ENCODE results near the gene RAB3GAP2.
"Not testable (repeated sequence)": the region's sequence is repeated elsewhere in the genome, so short reads cannot be mapped to it uniquely, and the experiment has no call there.

Gene RAB3GAP2

GRCh38 chr1:220290140-220290761 lies 18.0 kb upstream of the RAB3GAP2 start:
- DNase-seq (ENCODE audit: low read depth in 2 of 2) = no peak

- DNase-seq (ENCODE audit: low read depth in 2 of 2) = no peak
Observed at GRCh38 chr1:220287129-220287528, 14.9 kb upstream of the RAB3GAP2 start.

GRCh38 chr1:220283625-220284024 lies 11.4 kb upstream of the RAB3GAP2 start:
- DNase-seq (ENCODE audit: low read depth in 2 of 2) = no peak

- DNase-seq (ENCODE audit: low read depth in 2 of 2) = no peak
Observed at GRCh38 chr1:220281159-220281574, 8.9 kb upstream of the RAB3GAP2 start.

GRCh38 chr1:220280249-220280648 lies 8.0 kb upstream of the RAB3GAP2 start:
- DNase-seq (ENCODE audit: low read depth in 2 of 2) = no peak

GRCh38 chr1:220278991-220279390 lies 6.7 kb upstream of the RAB3GAP2 start:
- no peak for DNase-seq (ENCODE audit: low read depth in 2 of 2)

GRCh38 chr1:220275430-220275829 lies 3.2 kb upstream of the RAB3GAP2 start:
- DNase-seq (ENCODE audit: low read depth in 2 of 2) = no peak

GRCh38 chr1:220274251-220274855 lies 2.1 kb upstream of the RAB3GAP2 start:
- no peak for DNase-seq (ENCODE audit: low read depth in 2 of 2)

GRCh38 chr1:220272841-220273090 lies 513 bp upstream of the RAB3GAP2 start:
- no peak for DNase-seq (ENCODE audit: low read depth in 2 of 2)

GRCh38 chr1:220271706-220272046 lies 577 bp downstream of the RAB3GAP2 start:
- no peak for DNase-seq (ENCODE audit: low read depth in 2 of 2)

GRCh38 chr1:220269036-220269435 lies 3.2 kb downstream of the RAB3GAP2 start:
- DNase-seq (ENCODE audit: low read depth in 2 of 2) = no peak

- no peak for DNase-seq (ENCODE audit: low read depth in 2 of 2)
Observed at GRCh38 chr1:220267630-220268029, 4.6 kb downstream of the RAB3GAP2 start.

GRCh38 chr1:220260228-220260627 lies 12.0 kb downstream of the RAB3GAP2 start:
- not testable (repeated sequence) for DNase-seq (ENCODE audit: low read depth in 2 of 2)

- not testable (repeated sequence) for DNase-seq (ENCODE audit: low read depth in 2 of 2)
Observed at GRCh38 chr1:220259756-220260155, 12.5 kb downstream of the RAB3GAP2 start.

GRCh38 chr1:220256194-220256593 lies 16.1 kb downstream of the RAB3GAP2 start:
- not testable (repeated sequence) for DNase-seq (ENCODE audit: low read depth in 2 of 2)

- DNase-seq (ENCODE audit: low read depth in 2 of 2) = no peak
Observed at GRCh38 chr1:220255204-220255603, 17.0 kb downstream of the RAB3GAP2 start.

GRCh38 chr1:220253290-220253689 lies 19.0 kb downstream of the RAB3GAP2 start:
- DNase-seq (ENCODE audit: low read depth in 2 of 2) = not testable (repeated sequence)

- DNase-seq (ENCODE audit: low read depth in 2 of 2) = no peak
Observed at GRCh38 chr1:220251272-220251671, 21.0 kb downstream of the RAB3GAP2 start.

GRCh38 chr1:220250681-220251080 lies 21.6 kb downstream of the RAB3GAP2 start:
- no peak for DNase-seq (ENCODE audit: low read depth in 2 of 2)

GRCh38 chr1:220249522-220249921 lies 22.7 kb downstream of the RAB3GAP2 start:
- no peak for DNase-seq (ENCODE audit: low read depth in 2 of 2)

- DNase-seq (ENCODE audit: low read depth in 2 of 2) = not testable (repeated sequence)
Observed at GRCh38 chr1:220248715-220249265, 23.5 kb downstream of the RAB3GAP2 start.

GRCh38 chr1:220245900-220246299 lies 26.4 kb downstream of the RAB3GAP2 start:
- not testable (repeated sequence) for DNase-seq (ENCODE audit: low read depth in 2 of 2)

- DNase-seq (ENCODE audit: low read depth in 2 of 2) = no peak
Observed at GRCh38 chr1:220243947-220244346, 28.3 kb downstream of the RAB3GAP2 start.

All from stimulated activated CD4-positive, alpha-beta T cell treated with anti-CD3 and anti-CD28 coated beads, Interleukin-12 subunit alpha, Interleukin-12 subunit beta, amount 100 ng/mL, for 24 hours (primary cell).